Mesenchymal stem cell (in vitro differentiated cells and primary cell): Measurements from ENCODE around the gene SLC25A30.

Experiments
- DNase-seq: peaks from one replicate; pipeline ENCODE4 v3.0.0-alpha.2; 2013
- H2AFZ ChIP-seq: one replicate; pipeline ENCODE4 v1.6.1; 2013; ENCODE audit warnings: low read depth, mild to moderate bottlenecking, control low read depth, inconsistent platforms, low read length, moderate library complexity
- H2AK5ac ChIP-seq: 2 replicates; pipeline ENCODE4 v1.6.1; 2013; ENCODE audit warnings: low read length, moderate library complexity, mild to moderate bottlenecking, inconsistent platforms; ENCODE audit not compliant: severe bottlenecking
- H2BK120ac ChIP-seq: one replicate; pipeline ENCODE4 v1.6.1; 2013; ENCODE audit warnings: low read depth, mild to moderate bottlenecking, inconsistent platforms, low read length, moderate library complexity
- H2BK12ac ChIP-seq, 2 experiments: one replicate each; pipeline ENCODE4 v1.6.1; 2013; ENCODE audit warnings: inconsistent platforms in 2 of 2, low read length in 2 of 2, mild to moderate bottlenecking in 2 of 2, moderate library complexity in 2 of 2, control low read depth in 1 of 2
- H2BK15ac ChIP-seq: one replicate; pipeline ENCODE4 v1.6.1; 2013; ENCODE audit warnings: mild to moderate bottlenecking, low read depth, inconsistent platforms; ENCODE audit not compliant: poor library complexity, severe bottlenecking
- H2BK5ac ChIP-seq: 2 replicates; pipeline ENCODE4 v1.6.1; 2013; ENCODE audit warnings: low read depth, mild to moderate bottlenecking, low read length, control low read depth, inconsistent platforms; ENCODE audit not compliant: poor library complexity, severe bottlenecking
- H3K14ac ChIP-seq, 2 experiments: one replicate each; pipeline ENCODE4 v1.6.1; 2013; ENCODE audit warnings: inconsistent platforms in 2 of 2, low read length in 2 of 2, control low read depth in 1 of 2, mild to moderate bottlenecking in 1 of 2, moderate library complexity in 1 of 2
- H3K18ac ChIP-seq, 2 experiments: one replicate each; pipeline ENCODE4 v1.6.1; 2013; ENCODE audit warnings: inconsistent platforms in 2 of 2, low read length in 2 of 2, control low read depth in 1 of 2, low read depth in 1 of 2, mild to moderate bottlenecking in 1 of 2
- H3K23ac ChIP-seq, 2 experiments: one replicate each; pipeline ENCODE4 v1.6.1; 2013; ENCODE audit warnings: inconsistent platforms in 2 of 2, low read length in 2 of 2, mild to moderate bottlenecking in 2 of 2, moderate library complexity in 2 of 2, control low read depth in 1 of 2
- H3K27ac ChIP-seq: 2 replicates; pipeline ENCODE4 v1.5.1; 2013; ENCODE audit warnings: mild to moderate bottlenecking, moderate library complexity, low read length, control low read depth, inconsistent platforms; ENCODE audit not compliant: poor library complexity, severe bottlenecking
- H3K27me3 ChIP-seq, 2 experiments: 2 replicates each; pipeline versions ENCODE4 v1.6.1 to v1.7.0; 2013; ENCODE audit warnings: low read length in 2 of 2, mild to moderate bottlenecking in 2 of 2, moderate library complexity in 2 of 2, control low read depth in 1 of 2, inconsistent platforms in 1 of 2; ENCODE audit not compliant: control insufficient read depth in 1 of 2, insufficient read depth in 1 of 2
- H3K36me3 ChIP-seq, 2 experiments: 2 replicates each; pipeline versions ENCODE4 v1.6.1 to v1.7.0; 2013; ENCODE audit warnings: low read length in 2 of 2, control low read depth in 1 of 2, inconsistent platforms in 1 of 2, low read depth in 1 of 2, mild to moderate bottlenecking in 1 of 2; ENCODE audit not compliant: insufficient read depth in 2 of 2, control insufficient read depth in 1 of 2
- H3K4ac ChIP-seq, 2 experiments: one replicate each; pipeline ENCODE4 v1.6.1; 2013; ENCODE audit warnings: inconsistent platforms in 2 of 2, low read length in 2 of 2, mild to moderate bottlenecking in 2 of 2, moderate library complexity in 2 of 2, control low read depth in 1 of 2, low read depth in 1 of 2
- H3K4me1 ChIP-seq: 2 replicates; pipeline ENCODE4 v1.6.1; 2013; ENCODE audit warnings: low read depth, low read length, control low read depth; ENCODE audit not compliant: control insufficient read depth, insufficient read depth
- H3K4me2 ChIP-seq: 2 replicates; pipeline ENCODE4 v1.6.1; 2013; ENCODE audit warnings: low read length, mild to moderate bottlenecking, inconsistent platforms; ENCODE audit not compliant: poor library complexity, severe bottlenecking
- H3K4me3 ChIP-seq, 2 experiments: 2 replicates each; pipeline versions ENCODE4 v1.5.1 to v1.7.0; 2013; ENCODE audit warnings: low read length in 2 of 2, mild to moderate bottlenecking in 2 of 2, control low read depth in 1 of 2, low read depth in 1 of 2; ENCODE audit not compliant: insufficient read depth in 1 of 2
- H3K79me1 ChIP-seq: replicated peaks from 2 replicates; pipeline ENCODE4 v1.6.1; 2013; ENCODE audit warnings: mild to moderate bottlenecking, control low read depth, low read length, inconsistent platforms; ENCODE audit not compliant: poor library complexity, severe bottlenecking
- H3K9ac ChIP-seq: 2 replicates; pipeline ENCODE4 v1.7.0; 2013; ENCODE audit warnings: mild to moderate bottlenecking, low read length, moderate library complexity
- H3K9me3 ChIP-seq: 2 replicates; pipeline ENCODE4 v1.7.0; 2013; ENCODE audit warnings: mild to moderate bottlenecking, low read length; ENCODE audit not compliant: control insufficient read depth
- H4K8ac ChIP-seq: one replicate; pipeline ENCODE4 v1.6.1; 2013; ENCODE audit warnings: inconsistent platforms, mild to moderate bottlenecking, low read length, moderate library complexity
- H4K91ac ChIP-seq: one replicate; pipeline ENCODE4 v1.6.1; 2013; ENCODE audit warnings: mild to moderate bottlenecking, low read length, inconsistent platforms
- WGBS: methylation state at CpG from one replicate; pipeline ENCODE4 v1.1.7; 2013; ENCODE audit warnings: mixed read lengths; 5-methylcytosine and 5-hydroxymethylcytosine counted together

Gene SLC25A30

GRCh38 chr13:45448965-45449559, 30.9 kb upstream of the SLC25A30 start:
- Histone ChIP-seq H2AFZ (no peak overlapping the region), H3K18ac (no peak overlapping the region), H3K9ac (no peak overlapping the region), H3K27ac (peak overlapping the region; percentile 10), H2AK5ac (no peak overlapping the region), H3K14ac (no peak overlapping the region), H3K4me3 (no peak overlapping the region), H3K4me1 (peaks cover 9% of the 10 kb centered on the region), H3K36me3 (no peaks in the 10 kb centered on the region), H3K4me2 (no peak overlapping the region), H2BK12ac (no peak overlapping the region), H4K91ac (no peak overlapping the region), H3K23ac (no peak overlapping the region), H2BK15ac (no peak overlapping the region), H3K4ac (no peak overlapping the region), H3K9me3 (no peaks in the 10 kb centered on the region), H3K79me1 (no peaks in the 10 kb centered on the region), H3K27me3 (peaks cover 0 to 3% of the 10 kb centered on the region in 2 experiments), H2BK120ac (no peak overlapping the region), H4K8ac (no peak overlapping the region), H2BK5ac (no peak overlapping the region)
- no peak for DNase-seq
- WGBS, result 87% methylated on average over 1 of the region's 1 CpG

- peak overlapping the region; percentile 53 for H3K27ac ChIP-seq
- H3K9ac ChIP-seq, result no peak overlapping the region
- H3K4me3 ChIP-seq, result no peak overlapping the region
- H3K27me3 ChIP-seq, result peaks cover 0 to 3% of the 10 kb centered on the region in 2 experiments
- H3K36me3 ChIP-seq, result no peaks in the 10 kb centered on the region
- no peak overlapping the region for H3K14ac ChIP-seq
- peaks cover 9% of the 10 kb centered on the region for H3K4me1 ChIP-seq
- no peak overlapping the region for H2AFZ ChIP-seq
- peak overlapping the region in 1 of 2 experiments; percentile 23 for H3K23ac ChIP-seq
- peak overlapping the region; percentile 40 for H2AK5ac ChIP-seq
- no peak overlapping the region for H2BK5ac ChIP-seq
- no peak overlapping the region for H2BK15ac ChIP-seq
- no peak overlapping the region for H4K8ac ChIP-seq
- H3K79me1 ChIP-seq, result no peaks in the 10 kb centered on the region
- H3K4me2 ChIP-seq, result no peak overlapping the region
- no peak overlapping the region for H4K91ac ChIP-seq
- H2BK12ac ChIP-seq, result no peak overlapping the region
- 87% methylated on average over 9 of the region's 9 CpGs for WGBS
- no peak overlapping the region for H3K4ac ChIP-seq
- H3K18ac ChIP-seq, result no peak overlapping the region
- H2BK120ac ChIP-seq, result no peak overlapping the region
- no peak for DNase-seq
- no peaks in the 10 kb centered on the region for H3K9me3 ChIP-seq
These were observed 29.0 kb upstream of the SLC25A30 start for GRCh38 chr13:45447050-45447661.

- Histone ChIP-seq H4K8ac (no peak overlapping the region), H3K27me3 (peaks cover 0 to 3% of the 10 kb centered on the region in 2 experiments), H3K9ac (no peak overlapping the region), H2BK15ac (no peak overlapping the region), H3K23ac (no peak overlapping the region), H2AFZ (no peak overlapping the region), H3K36me3 (no peaks in the 10 kb centered on the region), H2BK5ac (no peak overlapping the region), H4K91ac (no peak overlapping the region), H3K9me3 (no peaks in the 10 kb centered on the region), H3K27ac (no peak overlapping the region), H3K4me3 (no peak overlapping the region), H3K4ac (no peak overlapping the region), H2BK120ac (no peak overlapping the region), H3K79me1 (no peaks in the 10 kb centered on the region), H3K18ac (no peak overlapping the region), H3K4me1 (peaks cover 9% of the 10 kb centered on the region), H2BK12ac (no peak overlapping the region), H2AK5ac (no peak overlapping the region), H3K4me2 (no peak overlapping the region), H3K14ac (no peak overlapping the region)
- 64% methylated on average over 6 of the region's 7 CpGs for WGBS
- DNase-seq, result no peak
These were observed 28.0 kb upstream of the SLC25A30 start for GRCh38 chr13:45446181-45446580.

- Histone ChIP-seq H3K79me1 (no peaks in the 10 kb centered on the region), H2AFZ (no peak overlapping the region), H4K8ac (no peak overlapping the region), H3K27ac (no peak overlapping the region), H4K91ac (no peak overlapping the region), H3K4me3 (no peak overlapping the region), H2AK5ac (no peak overlapping the region), H3K27me3 (peaks cover 0 to 3% of the 10 kb centered on the region in 2 experiments), H3K23ac (no peak overlapping the region), H3K4me1 (peaks cover 9% of the 10 kb centered on the region), H2BK120ac (no peak overlapping the region), H3K9ac (no peak overlapping the region), H2BK15ac (no peak overlapping the region), H2BK5ac (no peak overlapping the region), H3K36me3 (no peaks in the 10 kb centered on the region), H2BK12ac (no peak overlapping the region), H3K4ac (no peak overlapping the region), H3K9me3 (no peaks in the 10 kb centered on the region), H3K14ac (no peak overlapping the region), H3K4me2 (no peak overlapping the region), H3K18ac (no peak overlapping the region)
- 95% methylated on average over 6 of the region's 6 CpGs for WGBS
- DNase-seq, result no peak
These were observed 26.9 kb upstream of the SLC25A30 start for GRCh38 chr13:45445053-45445452.
